SK-N-SH (cell line): ENCODE data around the gene PRKN. TPM values are rescaled to one million over a fixed set of nuclear protein-coding genes. Genes with fewer than 3 reads are reported as not detected.

ENCODE experiments used
- CTCF ChIA-PET: fragments of 300-600, 350-600 bp; formaldehyde crosslinking; extraction: SDS; loops from one replicate; lab custom pipeline; 2021; lab: Yijun Ruan, JAX
- POLR2A ChIA-PET: fragments of 350-600 bp; sonication (Branson Sonifier 250); formaldehyde crosslinking; extraction: SDS; loops from one replicate; lab custom pipeline; 2020; ENCODE audit warnings: antibody characterized with exemption, inconsistent platforms; lab: Yijun Ruan, JAX
- DNase-seq: peaks from one replicate; pipeline ENCODE4 v3.0.0; 2012
- H2AFZ ChIP-seq: fragments of 200-600 bp; sonication (generic); 2 replicates; pipeline ENCODE4 v1.8.1; 2016; ENCODE audit warnings: antibody characterized with exemption, mild to moderate bottlenecking, low read depth
- H3F3A ChIP-seq: fragments of 200-600 bp; sonication (generic); replicated peaks from 2 replicates; pipeline ENCODE3; 2016; ENCODE audit warnings: antibody characterized with exemption, mild to moderate bottlenecking; ENCODE audit not compliant: insufficient read depth
- H3K27ac ChIP-seq, 2 experiments: fragments of 200-500 bp in 1 of 2; fragments of 200-600 bp in 1 of 2; sonication (Bioruptor generic) in 1 of 2; sonication (generic), shearing (Covaris generic) in 1 of 2; 2 replicates each; pipeline versions ENCODE4 v1.5.1 to v1.6.1; 2014 to 2016; ENCODE audit warnings: low read depth in 2 of 2, inconsistent platforms in 1 of 2, low read length in 1 of 2, mild to moderate bottlenecking in 1 of 2, mixed read lengths in 1 of 2
- H3K27me3 ChIP-seq: fragments of 200-600 bp; sonication (generic), shearing (Covaris generic); 2 replicates; pipeline ENCODE4 v1.6.1; 2016; ENCODE audit warnings: mixed run types; ENCODE audit not compliant: insufficient read depth
- H3K36me3 ChIP-seq, 2 experiments: fragments of 200-500 bp in 1 of 2; fragments of 200-600 bp in 1 of 2; sonication (Bioruptor generic) in 1 of 2; sonication (generic) in 1 of 2; replicated peaks in 1 of 2; 2 replicates each; pipeline versions ENCODE3 to v1.5.1; 2014 to 2016; ENCODE audit warnings: low read length in 1 of 2, mild to moderate bottlenecking in 1 of 2; ENCODE audit not compliant: insufficient read depth in 2 of 2, control insufficient read depth in 1 of 2
- H3K4me1 ChIP-seq, 2 experiments: fragments of 200-500 bp in 1 of 2; fragments of 200-600 bp in 1 of 2; sonication (Bioruptor generic) in 1 of 2; sonication (generic), shearing (Covaris generic) in 1 of 2; 2 replicates each; pipeline versions ENCODE4 v1.5.1 to v1.6.1; 2014 to 2016; ENCODE audit warnings: low read depth in 1 of 2, low read length in 1 of 2, mixed run types in 1 of 2; ENCODE audit not compliant: insufficient read depth in 2 of 2, control insufficient read depth in 1 of 2
- H3K4me2 ChIP-seq: fragments of 200-600 bp; sonication (generic), shearing (Covaris generic); 2 replicates; pipeline ENCODE4 v1.6.1; 2017; ENCODE audit warnings: mixed run types
- H3K4me3 ChIP-seq, 2 experiments: fragments of 200-500 bp in 1 of 2; fragments of 200-600 bp in 1 of 2; sonication (Bioruptor generic) in 1 of 2; sonication (generic), shearing (Covaris generic) in 1 of 2; 2 replicates each; pipeline versions ENCODE4 v1.5.1 to v1.8.1; 2014 to 2016; ENCODE audit warnings: low read depth in 2 of 2, inconsistent platforms in 1 of 2, low read length in 1 of 2, mild to moderate bottlenecking in 1 of 2, mixed read lengths in 1 of 2, moderate library complexity in 1 of 2
- H3K79me2 ChIP-seq: fragments of 200-600 bp; sonication (generic); 2 replicates; pipeline ENCODE4 v1.8.1; 2017; ENCODE audit warnings: mild to moderate bottlenecking; ENCODE audit not compliant: insufficient read depth
- H3K9ac ChIP-seq: fragments of 200-600 bp; sonication (generic); 2 replicates; pipeline ENCODE4 v1.6.1; 2017; ENCODE audit warnings: mixed run types
- H3K9me2 ChIP-seq: fragments of 200-600 bp; sonication (generic); 2 replicates; pipeline ENCODE4 v1.6.1; 2017; ENCODE audit warnings: mixed run types
- H3K9me3 ChIP-seq: fragments of 200-600 bp; sonication (generic); 2 replicates; pipeline ENCODE4 v1.6.1; 2017; ENCODE audit warnings: mixed run types, mild to moderate bottlenecking, moderate library complexity
- H4K20me1 ChIP-seq: fragments of 200-600 bp; sonication (generic); 2 replicates; pipeline ENCODE4 v1.6.1; 2017; ENCODE audit warnings: mild to moderate bottlenecking, mixed run types; ENCODE audit not compliant: insufficient read depth
- ELF1 ChIP-seq: IDR thresholded peaks from 2 replicates; pipeline ENCODE4 v1.4.0; 2012
- EP300 ChIP-seq, 2 experiments: IDR thresholded peaks; 2 replicates each; pipeline versions ENCODE4 v1.4.0 to v1.6.1; 2012; ENCODE audit warnings: borderline replicate concordance in 1 of 2, low read depth in 1 of 2, low read length in 1 of 2
- FOSL2 ChIP-seq: IDR thresholded peaks from 2 replicates; pipeline ENCODE4 v1.4.0; 2012; ENCODE audit warnings: low read depth, mild to moderate bottlenecking, moderate library complexity, borderline replicate concordance
- FOXJ3 ChIP-seq: sonication (generic); formaldehyde crosslinking; IDR thresholded peaks from 2 replicates; pipeline ENCODE4 v1.5.1; 2020; ENCODE audit warnings: mild to moderate bottlenecking, missing genetic modification reagents
- FOXM1 ChIP-seq: IDR thresholded peaks from 2 replicates; pipeline ENCODE4 v1.4.0; 2012; ENCODE audit warnings: low read depth, mild to moderate bottlenecking
- JUND ChIP-seq: IDR thresholded peaks from 2 replicates; pipeline ENCODE4 v1.4.0; 2012
- MAX ChIP-seq: IDR thresholded peaks from 2 replicates; pipeline ENCODE4 v1.4.0; 2012; ENCODE audit warnings: low read depth
- MEF2A ChIP-seq: IDR thresholded peaks from 2 replicates; pipeline ENCODE4 v1.4.0; 2012; ENCODE audit warnings: low read depth, borderline replicate concordance
- NFIC ChIP-seq: IDR thresholded peaks from 2 replicates; pipeline ENCODE4 v1.4.0; 2012; ENCODE audit warnings: borderline replicate concordance
- NRF1 ChIP-seq: IDR thresholded peaks from 2 replicates; pipeline ENCODE4 v1.6.1; 2012; ENCODE audit warnings: low read depth, mild to moderate bottlenecking, low read length
- PBX3 ChIP-seq: IDR thresholded peaks from 2 replicates; pipeline ENCODE4; 2012
- POLR2AphosphoS5 ChIP-seq: IDR thresholded peaks from 2 replicates; pipeline ENCODE4 v1.6.1; 2012; ENCODE audit warnings: low read depth, low read length
- RAD21 ChIP-seq: IDR thresholded peaks from 2 replicates; pipeline ENCODE4 v1.6.1; 2012; ENCODE audit warnings: mild to moderate bottlenecking, low read length
- SMC3 ChIP-seq: IDR thresholded peaks from 2 replicates; pipeline ENCODE4 v1.6.1; 2012; ENCODE audit warnings: low read depth, low read length, improper control_type of control experiment
- TAF1 ChIP-seq: IDR thresholded peaks from 2 replicates; pipeline ENCODE4 v1.6.1; 2012; ENCODE audit warnings: low read depth, mild to moderate bottlenecking, low read length, moderate library complexity, borderline replicate concordance
- TCF12 ChIP-seq: IDR thresholded peaks from 2 replicates; pipeline ENCODE4 v1.4.0; 2012
- TEAD4 ChIP-seq: IDR thresholded peaks from 2 replicates; pipeline ENCODE4 v1.4.0; 2012; ENCODE audit warnings: mild to moderate bottlenecking, borderline replicate concordance; ENCODE audit not compliant: insufficient read depth
- USF2 ChIP-seq: fragments of 150-350 bp; IDR thresholded peaks from 2 replicates; pipeline ENCODE4 v1.6.1; 2017; ENCODE audit warnings: antibody characterized with exemption, low read length, low read depth, borderline replicate concordance
- ZBTB33 ChIP-seq: IDR thresholded peaks from 2 replicates; pipeline ENCODE4 v1.4.0; 2012; ENCODE audit warnings: low read depth, borderline replicate concordance
- WGBS: methylation state at CpG from one replicate; pipeline ENCODE4 v1.1.6; 2017; ENCODE audit warnings: low lambda C conversion rate; 5-methylcytosine and 5-hydroxymethylcytosine counted together
- polyA plus RNA-seq, 3 experiments: library from polyadenylated mRNA; depleted of rRNA; stranded (reverse); fragments of >200 nt; gene quantifications; 2 replicates each; pipeline ENCODE4 v1.2.3, GENCODE V29; 2012

PRKN gene
- polyA plus RNA-seq, 1 of the 3 experiments (the other 2 are of a cell fraction), result 0.76 TPM

GRCh38 chr6:161463071-161463470 is 1264.5 kb downstream of the PRKN start:
- H2AFZ ChIP-seq, result no peak overlapping the region
- H3K4me2 ChIP-seq, result no peak overlapping the region
- DNase-seq, result no peak
- no peaks in the 10 kb centered on the region for H4K20me1 ChIP-seq
- H3K4me3 ChIP-seq, result no peak overlapping the region
- no peaks in the 10 kb centered on the region for H3F3A ChIP-seq
- no peaks in the 10 kb centered on the region for H3K79me2 ChIP-seq
- H3K9me2 ChIP-seq, result no peaks in the 10 kb centered on the region
- TF ChIP-seq POLR2AphosphoS5, result no peak
- no peak for TF ChIP-seq TAF1
- TF ChIP-seq NRF1, result no peak
- TF ChIP-seq ZBTB33, result no peak
- TF ChIP-seq SMC3, result no peak
- no peak for TF ChIP-seq FOXM1
- TF ChIP-seq NFIC, result no peak
- H3K27me3 ChIP-seq, result no peaks in the 10 kb centered on the region
- no peaks in the 10 kb centered on the region for H3K9me3 ChIP-seq
- CTCF ChIA-PET, result interaction anchor here (1.7 kb wide), 1 partner anchor 45 kb away, joined by 8 read pairs; no protein-coding TSS in a partner anchor
- H3K4me1 ChIP-seq, result peaks cover 0 to 6% of the 10 kb centered on the region in 2 experiments; a peak in 2 of 4 replicates
- H3K9ac ChIP-seq, result no peak overlapping the region
- POLR2A ChIA-PET, result no interaction called here
- WGBS, result 51% methylated on average over 2 of the region's 2 CpGs
- H3K36me3 ChIP-seq, result no peaks in the 10 kb centered on the region
- no peak overlapping the region for H3K27ac ChIP-seq

GRCh38 chr6:161462148-161462547 is 1265.4 kb downstream of the PRKN start:
- Histone ChIP-seq H3K4me2 (no peak overlapping the region), H3K36me3 (no peaks in the 10 kb centered on the region), H3F3A (no peaks in the 10 kb centered on the region), H3K4me3 (no peak overlapping the region), H3K4me1 (peaks cover 0 to 6% of the 10 kb centered on the region in 2 experiments; a peak in 2 of 4 replicates), H3K9me3 (no peaks in the 10 kb centered on the region), H3K9me2 (no peaks in the 10 kb centered on the region), H3K27ac (peak overlapping the region in 1 of 2 experiments; percentile 11; a peak in 1 of 4 replicates), H3K9ac (no peak overlapping the region), H4K20me1 (no peaks in the 10 kb centered on the region), H3K27me3 (no peaks in the 10 kb centered on the region), H2AFZ (no peak overlapping the region), H3K79me2 (no peaks in the 10 kb centered on the region)
- DNase-seq, result no peak
- TF ChIP-seq USF2, result no peak
- peak; percentile 74; the same call in 1 of the 2 replicates for TF ChIP-seq FOSL2
- TF ChIP-seq TEAD4, result peak; percentile 65; the same call in 1 of the 2 replicates
- TF ChIP-seq RAD21, result no peak
- no peak for TF ChIP-seq MAX
- TF ChIP-seq FOXM1, result no peak
- peak; percentile 66; the same call in 1 of the 2 replicates for TF ChIP-seq MEF2A
- TF ChIP-seq SMC3, result no peak
- TF ChIP-seq TCF12, result peak; percentile 73
- no peak for TF ChIP-seq FOXJ3 (CRISPR knock-in tag)
- peak; percentile 57 for TF ChIP-seq PBX3
- no peak for TF ChIP-seq TAF1
- TF ChIP-seq NFIC, result peak; percentile 80
- TF ChIP-seq EP300 (IDR thresholded peaks at IDR 0.05; ENCODE audit: borderline replicate concordance in 1 of 2, low read depth in 1 of 2, low read length in 1 of 2), result peak in 1 of 2 experiments; percentile 70; a peak in 2 of 4 replicates
- TF ChIP-seq JUND, result peak; percentile 82
- TF ChIP-seq ELF1, result no peak
- 3% methylated on average over 2 of the region's 2 CpGs for WGBS
- CTCF ChIA-PET, result interaction anchor here (1.1 to 1.7 kb wide), 2 partner anchors 44 to 88 kb away, joined by 3 to 8 read pairs; no protein-coding TSS in a partner anchor
- POLR2A ChIA-PET, result no interaction called here
